Stomach (tissue), 4 donors: Measurements from ENCODE around the gene ARHGAP26.

ENCODE experiments used
- CTCF ChIP-seq, 7 experiments: fragments of 450-650 bp in 4 of 7; fragments of 200-600 bp in 3 of 7; sonication (generic) in 3 of 7; IDR thresholded peaks; one replicate each; pipeline ENCODE4 v1.5.1; 2016 to 2019; ENCODE audit warnings: antibody characterized with exemption in 7 of 7, control low read depth in 2 of 7, mild to moderate bottlenecking in 1 of 7
- EP300 ChIP-seq: sonication (generic); formaldehyde crosslinking; IDR thresholded peaks from one replicate; pipeline ENCODE4 v1.6.1; 2017; ENCODE audit warnings: antibody characterized with exemption
- POLR2A ChIP-seq, 4 donors: fragments of 450-650 bp; IDR thresholded peaks; one replicate each; pipeline ENCODE4 v1.6.1; 2016; ENCODE audit warnings: antibody characterized with exemption in 4 of 4, control low read depth in 2 of 4, mild to moderate bottlenecking in 1 of 4, moderate library complexity in 1 of 4
- POLR2AphosphoS5 ChIP-seq, 3 donors: sonication (generic); formaldehyde crosslinking; IDR thresholded peaks; one replicate each; pipeline ENCODE4 v1.6.1; 2016; ENCODE audit warnings: antibody characterized with exemption in 3 of 3

GRCh38 chr5:142926549-142926948 is 156.4 kb downstream of the ARHGAP26 start:
- no peak for TF ChIP-seq CTCF (IDR thresholded peaks at IDR 0.05)
- TF ChIP-seq POLR2A (IDR thresholded peaks at IDR 0.05), result no peak
- no peak for TF ChIP-seq POLR2AphosphoS5 (IDR thresholded peaks at IDR 0.05)
- TF ChIP-seq EP300, result no peak
